Thymus (tissue), 11 donors: ENCODE results near the gene PRCC. TPM values are rescaled to one million over a fixed set of nuclear protein-coding genes. Genes with fewer than 3 reads are reported as not detected.
A peak's percentile ranks its signal among the peaks of the same experiment; 100 is the strongest.
"Not testable (repeated sequence)": the region's sequence is repeated elsewhere in the genome, so short reads cannot be mapped to it uniquely, and the experiment has no call there.

Experiments used
- DNase-seq, 9 donors: peaks; one replicate each; pipeline ENCODE4 v3.0.0-alpha.2; 2013; ENCODE audit warnings: low spot score in 9 of 9, low read depth in 6 of 9, missing footprints in 1 of 9
- H3K27ac ChIP-seq, 2 donors: one replicate each; pipeline ENCODE4 v1.5.1; 2013; ENCODE audit warnings: control low read depth in 1 of 2, low read depth in 1 of 2, low read length in 1 of 2, mild to moderate bottlenecking in 1 of 2, moderate library complexity in 1 of 2
- H3K27me3 ChIP-seq, 2 donors: one replicate each; pipeline ENCODE4 v1.5.1; 2013; ENCODE audit warnings: low read length in 1 of 2; ENCODE audit not compliant: control insufficient read depth in 2 of 2, insufficient read depth in 1 of 2
- H3K36me3 ChIP-seq, 2 donors: one replicate each; pipeline ENCODE4 v1.5.1; 2013; ENCODE audit warnings: low read length in 1 of 2, mild to moderate bottlenecking in 1 of 2, moderate library complexity in 1 of 2; ENCODE audit not compliant: control insufficient read depth in 2 of 2, insufficient read depth in 2 of 2
- H3K4me1 ChIP-seq, 2 donors: one replicate each; pipeline ENCODE4 v1.5.1; 2013; ENCODE audit warnings: low read length in 2 of 2; ENCODE audit not compliant: control insufficient read depth in 2 of 2, insufficient read depth in 2 of 2
- H3K4me3 ChIP-seq, 2 donors: one replicate each; pipeline ENCODE4 v1.5.1; 2013; ENCODE audit warnings: low read length in 2 of 2, control low read depth in 1 of 2, mild to moderate bottlenecking in 1 of 2
- H3K9me3 ChIP-seq, 2 donors: one replicate each; pipeline ENCODE4 v1.5.1; 2013; ENCODE audit warnings: low read length in 1 of 2, mild to moderate bottlenecking in 1 of 2; ENCODE audit not compliant: control insufficient read depth in 2 of 2, insufficient read depth in 1 of 2
- WGBS: extraction: QIAGEN DNeasy Blood & Tissue Kit; methylation state at CpG from one replicate; pipeline ENCODE4 v1.1.7; 2013; 5-methylcytosine and 5-hydroxymethylcytosine counted together
- polyA plus RNA-seq: library from polyadenylated mRNA; stranded (reverse); fragments of 200-250 nt; gene quantifications from one replicate; pipeline ENCODE4 v1.2.3, GENCODE V29; 2013
- total RNA-seq: library from RNA; stranded (reverse); fragments of 120-200 nt; gene quantifications from one replicate; pipeline ENCODE4 v1.2.4, GENCODE V29; 2013
- donor health status: healthy.

The PRCC gene
- total and polyA plus RNA-seq, 2 donors = 29.1 to 72.9 TPM

DNA sequence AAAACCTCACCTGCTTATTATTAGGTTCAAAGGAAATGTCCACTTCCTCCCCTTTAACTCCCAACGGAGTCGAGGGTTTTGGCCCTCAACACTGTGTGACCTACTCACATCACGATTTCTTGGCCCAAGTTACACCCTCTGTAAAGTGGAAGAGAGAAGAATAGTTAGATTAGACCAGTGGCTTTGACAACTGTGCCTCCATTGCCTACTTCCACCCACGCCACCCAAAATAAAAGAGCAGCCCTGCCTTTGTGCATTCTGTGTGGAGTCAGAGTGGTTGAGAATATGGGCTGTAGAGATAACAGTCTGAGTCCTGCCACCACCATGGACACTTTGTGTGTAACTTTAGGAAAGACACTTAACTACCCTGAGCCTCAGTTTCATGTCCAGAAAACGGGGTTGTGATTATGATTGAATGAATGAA, 11.8 kb upstream of the PRCC start:
- Histone ChIP-seq H3K27me3 (no peaks in the 10 kb centered on the region), H3K9me3 (no peaks in the 10 kb centered on the region), H3K36me3 (no peaks in the 10 kb centered on the region), H3K4me1 (peaks cover 10 to 19% of the 10 kb centered on the region in 2 donors), H3K27ac (no peak overlapping the region), H3K4me3 (no peak overlapping the region)
- no peak for DNase-seq
- 75% methylated on average over 5 of the region's 5 CpGs for WGBS

DNA sequence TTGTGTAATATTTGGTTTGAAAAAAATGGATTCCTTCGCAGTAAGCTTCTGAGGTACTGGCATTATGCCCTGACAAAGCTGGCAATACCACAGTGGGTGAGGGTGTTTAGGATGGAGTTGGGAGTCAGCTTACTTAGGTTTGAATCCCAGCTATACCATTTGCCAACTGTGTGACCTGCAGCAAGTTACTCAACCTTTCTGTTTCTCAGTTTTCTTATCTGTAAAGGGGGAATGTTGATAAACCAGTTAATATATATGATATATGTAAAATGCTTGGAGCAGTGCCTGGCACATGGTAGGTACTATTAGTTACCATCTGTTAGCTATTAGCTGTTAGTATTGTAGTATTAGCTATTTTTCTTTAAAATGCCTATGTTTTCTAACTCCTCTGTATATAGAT, 11.0 kb upstream of the PRCC start:
- H3K4me3 ChIP-seq = no peak overlapping the region
- H3K36me3 ChIP-seq = no peaks in the 10 kb centered on the region
- H3K27ac ChIP-seq = no peak overlapping the region
- 100% methylated on average over 1 of the region's 1 CpG for WGBS
- no peak for DNase-seq
- H3K9me3 ChIP-seq = no peaks in the 10 kb centered on the region
- H3K27me3 ChIP-seq = no peaks in the 10 kb centered on the region
- peaks cover 16 to 24% of the 10 kb centered on the region in 2 donors for H3K4me1 ChIP-seq

DNA sequence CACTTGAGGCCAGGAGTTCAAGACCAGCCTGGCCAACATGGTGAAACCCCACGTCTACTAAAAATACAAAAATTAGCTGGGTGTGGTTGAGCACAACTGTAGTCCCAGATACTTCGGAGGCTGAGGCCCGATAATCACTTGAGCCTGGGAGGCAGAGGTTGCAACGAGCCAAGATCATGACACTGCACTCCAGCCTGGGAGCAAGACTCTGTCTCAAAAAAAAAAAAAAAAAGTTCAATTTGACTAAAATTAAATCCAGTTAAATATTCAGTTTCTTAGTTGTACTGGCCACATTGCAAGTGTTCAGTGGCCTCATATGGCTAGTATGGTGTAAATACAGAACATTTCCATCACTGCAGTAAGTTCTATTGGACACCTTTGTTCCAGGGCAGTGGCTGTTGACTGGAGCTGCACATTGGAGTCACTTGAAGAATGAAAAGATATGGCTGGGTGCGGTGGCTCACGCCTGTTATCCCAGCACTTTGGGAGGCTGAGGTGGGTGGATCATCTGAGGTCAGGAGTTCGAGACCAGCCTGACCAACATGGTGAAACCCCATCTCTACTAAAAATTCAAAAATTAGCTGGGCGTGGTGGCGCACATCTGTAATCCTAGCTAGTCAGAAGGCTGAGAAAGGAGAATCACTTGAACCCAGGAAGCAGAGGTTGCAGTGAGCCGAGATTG, 9.6 kb upstream of the PRCC start:
- H3K9me3 ChIP-seq, H3K27ac ChIP-seq, H3K4me3 ChIP-seq, H3K27me3 ChIP-seq, DNase-seq, H3K36me3 ChIP-seq: not testable (repeated sequence)
- WGBS = 88% methylated on average over 10 of the region's 10 CpGs
- peaks cover 15 to 17% of the 10 kb centered on the region in 2 donors for H3K4me1 ChIP-seq

DNA sequence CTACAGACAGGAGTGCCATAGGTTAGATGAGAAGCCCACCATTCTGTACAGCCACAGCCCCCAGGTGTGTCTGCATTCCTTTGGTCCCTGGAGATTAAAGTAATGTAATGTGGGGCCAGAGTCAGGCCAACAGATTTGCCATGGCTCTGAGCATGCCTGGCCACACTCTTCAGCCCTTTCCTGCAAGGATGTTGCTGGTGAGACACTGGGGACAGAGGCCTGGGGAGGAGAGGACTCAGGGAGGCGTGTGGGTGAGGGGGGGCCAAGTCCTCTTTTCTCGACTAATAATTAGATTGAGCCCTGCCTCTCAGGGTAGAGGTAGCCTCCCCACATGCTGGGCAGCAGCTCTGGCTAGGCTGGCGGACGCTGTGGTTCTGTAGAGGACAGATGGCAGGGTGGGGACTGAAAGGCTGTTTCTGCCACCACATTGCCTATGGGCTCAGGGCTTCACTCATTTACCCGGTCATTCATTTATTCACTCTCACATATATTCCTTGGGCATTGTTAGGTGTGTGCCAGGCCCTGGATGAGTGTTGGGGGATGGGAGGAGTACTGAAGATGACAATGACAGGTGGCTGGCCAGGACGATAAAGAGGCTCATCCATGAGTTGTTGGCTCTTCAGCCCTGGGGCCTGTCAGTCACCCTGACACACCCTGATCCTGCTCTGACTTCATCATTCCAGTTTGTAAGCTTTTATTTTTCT, 7.1 kb upstream of the PRCC start:
- 82% methylated on average over 6 of the region's 6 CpGs for WGBS
- no peaks in the 10 kb centered on the region for H3K9me3 ChIP-seq
- DNase-seq = no peak
- H3K27me3 ChIP-seq = no peaks in the 10 kb centered on the region
- H3K36me3 ChIP-seq = no peaks in the 10 kb centered on the region
- H3K4me3 ChIP-seq = no peak overlapping the region
- H3K27ac ChIP-seq = no peak overlapping the region
- peaks cover 11 to 12% of the 10 kb centered on the region in 2 donors for H3K4me1 ChIP-seq

DNA sequence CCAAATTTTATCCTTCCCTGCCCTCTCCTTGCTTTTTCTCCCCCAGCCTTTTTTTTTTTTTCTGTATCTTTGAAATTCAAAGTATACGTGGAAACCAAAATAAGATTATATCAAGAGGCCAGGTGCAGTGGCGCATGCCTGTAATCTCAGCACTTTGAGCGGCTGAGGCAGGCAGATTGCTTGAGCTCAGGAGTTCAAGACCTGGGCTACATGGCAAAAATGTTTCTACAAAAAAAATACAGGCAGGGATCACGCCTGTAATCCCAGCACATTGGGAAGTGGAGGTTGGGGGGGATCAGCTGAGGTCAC, 6.6 kb upstream of the PRCC start:
- Histone ChIP-seq H3K4me1 (peaks cover 11 to 14% of the 10 kb centered on the region in 2 donors), H3K4me3 (no peak overlapping the region), H3K27ac (no peak overlapping the region), H3K27me3 (no peaks in the 10 kb centered on the region), H3K36me3 (no peaks in the 10 kb centered on the region), H3K9me3 (no peaks in the 10 kb centered on the region)
- WGBS = 25% methylated on average over 4 of the region's 4 CpGs
- DNase-seq = peak in 1 of 9 donors; percentile 49

DNA sequence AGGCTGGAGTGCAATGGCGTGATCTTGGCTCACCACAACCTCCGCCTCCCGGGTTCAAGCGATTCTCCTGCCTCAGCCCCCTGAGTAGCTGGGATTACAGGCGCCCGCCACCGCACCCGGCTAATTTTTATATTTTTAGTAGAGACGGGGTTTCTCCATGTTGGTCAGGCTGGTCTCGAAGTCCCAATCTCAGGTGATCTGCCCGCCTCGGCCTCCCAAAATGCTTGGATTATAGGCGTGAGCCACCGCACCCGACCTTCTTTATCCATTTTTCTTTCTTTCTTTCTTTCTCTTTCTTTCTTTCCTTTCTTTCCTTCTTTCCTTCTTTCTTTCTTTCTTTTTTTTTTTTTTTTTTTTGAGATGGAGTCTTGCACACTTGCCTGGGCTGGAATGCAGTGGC, 2.2 kb upstream of the PRCC start:
- peaks cover 25 to 33% of the 10 kb centered on the region in 2 donors for H3K4me1 ChIP-seq
- H3K4me3 ChIP-seq, H3K9me3 ChIP-seq, H3K27ac ChIP-seq, H3K36me3 ChIP-seq, H3K27me3 ChIP-seq, DNase-seq: not testable (repeated sequence)
- WGBS = 96% methylated on average over 15 of the region's 15 CpGs

DNA sequence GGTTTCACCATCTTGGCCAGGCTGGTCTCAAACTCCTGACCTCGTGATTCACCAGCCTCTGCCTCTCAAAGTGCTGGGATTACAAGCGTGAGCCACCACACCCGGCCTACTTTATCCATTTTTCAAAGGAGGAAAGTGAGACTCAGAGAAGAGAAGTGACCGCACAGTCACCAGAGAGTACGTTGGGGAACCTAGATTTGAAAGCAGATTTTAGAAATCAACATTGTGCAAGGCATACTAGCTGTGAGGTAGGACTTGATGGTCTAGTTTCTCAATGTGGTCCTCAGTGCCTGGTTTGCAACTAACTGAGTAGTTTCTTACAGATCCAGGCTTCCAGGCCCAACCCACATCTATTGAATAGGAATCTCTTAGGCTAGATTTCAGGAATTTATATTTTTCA, 1.7 kb upstream of the PRCC start:
- H3K27me3 ChIP-seq = no peaks in the 10 kb centered on the region
- WGBS = 91% methylated on average over 5 of the region's 5 CpGs
- no peaks in the 10 kb centered on the region for H3K9me3 ChIP-seq

DNA sequence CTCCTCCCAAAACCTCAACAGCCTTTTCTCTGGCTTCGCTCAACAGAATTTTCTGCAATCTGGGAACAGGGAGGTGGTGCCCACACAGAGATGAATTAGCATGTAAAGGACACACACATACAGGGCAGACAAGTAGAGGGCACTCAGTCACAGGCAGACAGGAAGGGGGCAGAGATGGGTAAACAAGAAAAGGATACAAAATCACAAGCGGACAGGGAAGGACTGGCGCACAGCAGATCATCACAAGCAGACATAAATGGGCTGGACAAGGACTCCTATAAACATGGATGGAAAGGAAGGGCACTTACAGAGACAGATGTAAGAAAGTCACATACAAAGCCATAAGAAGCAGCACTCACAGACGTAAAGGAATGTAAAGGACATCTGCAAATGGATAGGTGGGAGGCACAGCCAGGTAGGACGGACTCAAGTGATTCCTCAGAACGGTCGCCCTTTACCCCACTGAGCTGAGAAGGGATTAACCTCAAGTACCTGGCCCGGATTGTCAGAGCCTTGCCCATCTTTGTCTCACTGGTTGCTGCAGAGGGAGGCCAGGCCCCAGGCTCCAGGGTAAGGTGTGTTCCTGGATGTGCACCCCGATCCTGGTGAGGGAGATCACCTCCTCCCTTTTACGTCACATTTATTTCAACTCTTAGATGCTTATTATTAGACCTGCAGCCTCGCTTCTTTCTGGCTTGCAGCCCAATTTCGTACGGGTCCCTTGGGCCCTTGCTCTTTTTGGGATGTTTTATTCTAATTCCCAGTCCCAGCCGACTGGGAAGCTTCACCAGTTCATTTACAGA, 836 bp upstream of the PRCC start:
- WGBS = 13% methylated on average over 14 of the region's 14 CpGs
- H3K9me3 ChIP-seq = no peaks in the 10 kb centered on the region
- peak overlapping the region; percentile 66 to 85 for H3K27ac ChIP-seq

More for the DNA sequence above, 1.7 kb upstream of the PRCC start:
- no peak overlapping the region for H3K4me3 ChIP-seq
- DNase-seq = no peak
- H3K4me1 ChIP-seq = peaks cover 20 to 30% of the 10 kb centered on the region in 2 donors
- no peak overlapping the region for H3K27ac ChIP-seq
- H3K36me3 ChIP-seq = peaks cover 0 to 7% of the 10 kb centered on the region in 2 donors

More for the DNA sequence above, 836 bp upstream of the PRCC start:
- Histone ChIP-seq H3K4me1 (peaks cover 16 to 31% of the 10 kb centered on the region in 2 donors), H3K36me3 (peaks cover 0 to 15% of the 10 kb centered on the region in 2 donors), H3K27me3 (no peaks in the 10 kb centered on the region), H3K4me3 (peak overlapping the region; percentile 77 to 83)
- peak in 1 of 9 donors; percentile 19 for DNase-seq
